Tibial artery (tissue), 4 donors: Measurements from ENCODE around the gene KIF12.

Experiments used
- DNase-seq, 2 donors: peaks; one replicate each; pipeline ENCODE4 v3.0.0-alpha.2; 2019
- H3K27ac ChIP-seq, 2 donors: fragments of 200-600 bp; sonication (generic) in 1 of 2; 1 replicate in 1 of 2; 2 replicates in 1 of 2; pipeline ENCODE4 v1.5.1; 2018 to 2019; ENCODE audit warnings: mild to moderate bottlenecking in 1 of 2
- H3K27me3 ChIP-seq, 2 donors: fragments of 200-600 bp; sonication (generic) in 1 of 2; one replicate each; pipeline versions ENCODE4 v1.5.1 to v1.6.0; 2016 to 2019
- H3K36me3 ChIP-seq, 3 donors: fragments of 200-600 bp; sonication (generic) in 2 of 3; one replicate each; pipeline ENCODE4 v1.5.1; 2016 to 2019; ENCODE audit warnings: mild to moderate bottlenecking in 2 of 3
- H3K4me1 ChIP-seq, 4 donors: fragments of 200-600 bp; sonication (generic) in 2 of 4; 1 replicate in 3 of 4; 2 replicates in 1 of 4; pipeline ENCODE4 v1.5.1; 2016 to 2019
- H3K4me3 ChIP-seq, 2 donors: fragments of 200-600 bp; sonication (generic) in 1 of 2; 1 replicate in 1 of 2; 2 replicates in 1 of 2; pipeline ENCODE4 v1.5.1; 2018 to 2019; ENCODE audit warnings: mild to moderate bottlenecking in 2 of 2
- H3K9me3 ChIP-seq, 3 donors: fragments of 200-600 bp; sonication (generic) in 1 of 3; one replicate each; pipeline ENCODE4 v1.5.1; 2016 to 2019
- CTCF ChIP-seq, 2 experiments: fragments of 200-600 bp in 1 of 2; fragments of 450-650 bp in 1 of 2; IDR thresholded peaks; one replicate each; pipeline ENCODE4 v1.5.1; 2017 to 2019; ENCODE audit warnings: antibody characterized with exemption in 2 of 2, mild to moderate bottlenecking in 1 of 2, moderate library complexity in 1 of 2
- intact Hi-C: fragments of 100-400 bp; cut with DNase I; formaldehyde crosslinking; loops from one replicate; pipeline ENCODE4 v1.15.0; 2023; ENCODE audit warnings: low total_unique reads

KIF12 gene

GRCh38 chr9:114098936-114099668 lies at the start of gene KIF12:
Gene KIF12 (minus strand): TSS chr9:114099292. CDS start chr9:114099276, 16 bp downstream.
- peaks cover 0 to 3% (median 0%) of the 10 kb centered on the region in 3 donors for H3K9me3 ChIP-seq
- no peaks in the 10 kb centered on the region for H3K36me3 ChIP-seq
- H3K27ac ChIP-seq, result no peak within 1 kb of the TSS
- peaks cover 0 to 36% of the 10 kb centered on the region in 2 donors for H3K27me3 ChIP-seq
- intact Hi-C loops, result no loop called here
- peak in 1 of 2 donors; percentile 48 for DNase-seq
- TF ChIP-seq CTCF (IDR thresholded peaks at IDR 0.05), result no peak
- peak within 1 kb of the TSS; percentile 35 to 54 for H3K4me3 ChIP-seq
- peaks cover 0 to 20% (median 10%) of the 10 kb centered on the region in 4 donors for H3K4me1 ChIP-seq

GRCh38 chr9:114146735-114147134 lies 47.6 kb upstream of the KIF12 start:
- no peaks in the 10 kb centered on the region for H3K36me3 ChIP-seq
- peaks cover 0 to 17% of the 10 kb centered on the region in 2 donors for H3K27me3 ChIP-seq
- H3K4me1 ChIP-seq, result peaks cover 0 to 6% (median 4%) of the 10 kb centered on the region in 4 donors
- H3K9me3 ChIP-seq, result no peaks in the 10 kb centered on the region
- intact Hi-C loops, result no loop called here
- no peak overlapping the region for H3K27ac ChIP-seq
- no peak for DNase-seq
- no peak overlapping the region for H3K4me3 ChIP-seq
- TF ChIP-seq CTCF (IDR thresholded peaks at IDR 0.05), result no peak

GRCh38 chr9:114143234-114143633 lies 44.1 kb upstream of the KIF12 start:
- no peak for DNase-seq
- H3K27me3 ChIP-seq, result peaks cover 0 to 2% of the 10 kb centered on the region in 2 donors
- no peaks in the 10 kb centered on the region for H3K36me3 ChIP-seq
- no peak overlapping the region for H3K4me3 ChIP-seq
- no peak overlapping the region for H3K27ac ChIP-seq
- peaks cover 0 to 29% (median 11%) of the 10 kb centered on the region in 4 donors for H3K4me1 ChIP-seq
- H3K9me3 ChIP-seq, result no peaks in the 10 kb centered on the region
- TF ChIP-seq CTCF (IDR thresholded peaks at IDR 0.05), result no peak
- intact Hi-C loops, result no loop called here

- H3K4me3 ChIP-seq, result no peak overlapping the region
- DNase-seq, result peak in 1 of 2 donors; percentile 43
- no peak for TF ChIP-seq CTCF (IDR thresholded peaks at IDR 0.05)
- no peaks in the 10 kb centered on the region for H3K36me3 ChIP-seq
- no peak overlapping the region for H3K27ac ChIP-seq
- intact Hi-C loops, result no loop called here
- peaks cover 0 to 29% (median 11%) of the 10 kb centered on the region in 4 donors for H3K4me1 ChIP-seq
- H3K27me3 ChIP-seq, result peaks cover 0 to 2% of the 10 kb centered on the region in 2 donors
- no peaks in the 10 kb centered on the region for H3K9me3 ChIP-seq
These were observed 42.7 kb upstream of the KIF12 start for GRCh38 chr9:114141553-114142402.

GRCh38 chr9:114140850-114141249 lies 41.8 kb upstream of the KIF12 start:
- Histone ChIP-seq H3K4me1 (peaks cover 0 to 29% (median 11%) of the 10 kb centered on the region in 4 donors), H3K36me3 (no peaks in the 10 kb centered on the region), H3K27ac (no peak overlapping the region), H3K4me3 (no peak overlapping the region), H3K9me3 (no peaks in the 10 kb centered on the region), H3K27me3 (peaks cover 0 to 2% of the 10 kb centered on the region in 2 donors)
- intact Hi-C loops, result no loop called here
- no peak for TF ChIP-seq CTCF (IDR thresholded peaks at IDR 0.05)
- no peak for DNase-seq
